Retinal pigment epithelial cell (primary cell): ENCODE data around the gene OLFM3.

ENCODE experiments used
- DNase-seq: peaks from one replicate; pipeline ENCODE4 v3.0.0-alpha.2; 2010; ENCODE audit warnings: low read depth
- H3K4me3 ChIP-seq: 2 replicates; pipeline ENCODE4 v1.5.1; 2011; ENCODE audit warnings: mild to moderate bottlenecking, low read length, control low read depth, moderate library complexity
- TF ChIP-seq, protein P1 (sequence below): conservative IDR thresholded peaks from 2 replicates; pipeline ENCODE4 v1.5.1; 2011; ENCODE audit warnings: low read depth, low read length, control low read depth, inconsistent platforms

Gene OLFM3

GRCh38 chr1:101953623-101954022 is 43.1 kb downstream of the OLFM3 start:
- DNase-seq: no peak
- H3K4me3 ChIP-seq: no peak overlapping the region
- TF ChIP-seq, protein P1, sequence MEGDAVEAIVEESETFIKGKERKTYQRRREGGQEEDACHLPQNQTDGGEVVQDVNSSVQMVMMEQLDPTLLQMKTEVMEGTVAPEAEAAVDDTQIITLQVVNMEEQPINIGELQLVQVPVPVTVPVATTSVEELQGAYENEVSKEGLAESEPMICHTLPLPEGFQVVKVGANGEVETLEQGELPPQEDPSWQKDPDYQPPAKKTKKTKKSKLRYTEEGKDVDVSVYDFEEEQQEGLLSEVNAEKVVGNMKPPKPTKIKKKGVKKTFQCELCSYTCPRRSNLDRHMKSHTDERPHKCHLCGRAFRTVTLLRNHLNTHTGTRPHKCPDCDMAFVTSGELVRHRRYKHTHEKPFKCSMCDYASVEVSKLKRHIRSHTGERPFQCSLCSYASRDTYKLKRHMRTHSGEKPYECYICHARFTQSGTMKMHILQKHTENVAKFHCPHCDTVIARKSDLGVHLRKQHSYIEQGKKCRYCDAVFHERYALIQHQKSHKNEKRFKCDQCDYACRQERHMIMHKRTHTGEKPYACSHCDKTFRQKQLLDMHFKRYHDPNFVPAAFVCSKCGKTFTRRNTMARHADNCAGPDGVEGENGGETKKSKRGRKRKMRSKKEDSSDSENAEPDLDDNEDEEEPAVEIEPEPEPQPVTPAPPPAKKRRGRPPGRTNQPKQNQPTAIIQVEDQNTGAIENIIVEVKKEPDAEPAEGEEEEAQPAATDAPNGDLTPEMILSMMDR: no peak

DNA sequence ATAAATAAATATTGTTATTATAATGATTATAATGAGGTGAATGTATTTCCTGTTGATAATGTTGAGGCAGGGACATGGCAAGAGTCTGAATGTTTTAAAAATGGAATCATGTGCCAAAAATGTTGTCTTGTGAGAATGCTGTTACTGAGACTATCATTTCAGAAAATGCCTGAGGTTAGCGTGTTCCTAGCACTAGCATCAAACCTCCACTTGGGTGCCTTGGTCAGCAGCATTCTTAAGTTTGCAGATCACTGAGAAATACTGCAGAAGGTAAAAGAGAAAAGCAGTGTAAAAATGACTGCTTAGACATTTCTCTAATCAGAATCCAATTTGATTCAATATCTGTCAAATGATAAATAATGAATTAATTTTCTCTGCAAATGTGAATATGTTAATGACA is 50.8 kb downstream of the OLFM3 start:
- no peak for DNase-seq
- TF ChIP-seq, protein P1: no peak

GRCh38 chr1:101943237-101943636 is 53.5 kb downstream of the OLFM3 start:
- TF ChIP-seq, protein P1: no peak
- DNase-seq: no peak
- no peak overlapping the region for H3K4me3 ChIP-seq

More for the DNA sequence above, 50.8 kb downstream of the OLFM3 start:
- H3K4me3 ChIP-seq: no peak overlapping the region

- TF ChIP-seq, protein P1: no peak
- DNase-seq: no peak
- no peak overlapping the region for H3K4me3 ChIP-seq
Measured at GRCh38 chr1:101942516-101943193, 54.1 kb downstream of the OLFM3 start.

GRCh38 chr1:101938681-101939080 is 58.0 kb downstream of the OLFM3 start:
- DNase-seq: no peak
- no peak overlapping the region for H3K4me3 ChIP-seq
- TF ChIP-seq, protein P1: no peak

DNA sequence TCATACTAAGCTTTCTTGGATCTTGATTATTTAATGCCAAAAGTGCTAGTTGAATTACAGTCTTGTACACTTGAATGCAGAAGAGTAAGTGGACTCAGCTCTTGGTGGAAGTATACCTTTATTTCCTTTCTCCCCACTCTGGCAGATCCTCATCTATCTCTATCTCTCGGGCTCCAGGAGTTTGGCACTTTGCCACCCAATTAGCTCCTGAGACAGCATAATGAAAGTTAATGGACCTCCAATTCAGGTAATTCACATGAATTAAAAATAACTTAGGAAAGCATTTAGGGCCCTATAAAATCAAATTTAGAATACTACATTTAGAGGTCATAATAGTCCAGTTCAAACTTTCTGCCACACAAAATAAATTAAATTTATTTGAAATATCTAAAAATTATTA is 67.4 kb downstream of the OLFM3 start:
- TF ChIP-seq, protein P1: no peak
- no peak overlapping the region for H3K4me3 ChIP-seq
- no peak for DNase-seq

GRCh38 chr1:101928829-101929228 is 67.9 kb downstream of the OLFM3 start:
- H3K4me3 ChIP-seq: no peak overlapping the region
- TF ChIP-seq, protein P1: no peak
- DNase-seq: no peak
